ENCODE data around the gene GIPR.

DNA sequence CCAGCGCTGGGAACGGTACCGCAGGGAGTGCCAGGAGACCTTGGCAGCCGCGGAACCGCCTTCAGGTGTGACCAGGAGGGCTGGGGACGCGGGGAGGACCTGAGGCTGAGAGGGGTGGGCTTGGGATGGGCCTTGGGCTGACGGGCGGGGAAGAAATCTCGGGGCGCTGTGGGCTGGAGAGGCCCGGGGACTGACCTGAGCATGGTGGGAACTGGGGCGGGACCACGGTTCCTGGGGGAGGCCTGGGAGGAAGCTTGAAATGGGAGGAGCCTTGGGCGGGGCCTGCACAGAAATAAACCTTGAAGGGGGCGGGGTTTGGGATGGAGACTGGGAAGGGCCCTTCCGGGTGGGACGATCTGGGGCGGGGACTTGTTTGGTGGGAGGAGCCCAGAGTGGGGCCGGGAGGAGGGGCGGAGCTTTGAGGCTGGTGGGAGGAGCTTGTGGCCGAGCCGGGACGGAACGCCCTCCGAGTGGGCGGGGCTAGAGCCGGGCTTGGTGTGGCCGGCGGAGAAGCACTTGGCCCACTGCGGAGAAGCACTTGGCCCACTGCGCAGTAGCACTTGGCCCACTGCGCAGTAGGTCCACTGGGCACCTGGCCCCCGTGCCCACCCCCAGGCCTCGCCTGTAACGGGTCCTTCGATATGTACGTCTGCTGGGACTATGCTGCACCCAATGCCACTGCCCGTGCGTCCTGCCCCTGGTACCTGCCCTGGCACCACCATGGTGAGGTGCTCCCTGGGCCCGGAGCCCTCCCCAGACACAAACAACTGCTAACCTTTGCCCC, 2.8 kb downstream of the GIPR start:
- TF ChIP-seq, protein P1, sequence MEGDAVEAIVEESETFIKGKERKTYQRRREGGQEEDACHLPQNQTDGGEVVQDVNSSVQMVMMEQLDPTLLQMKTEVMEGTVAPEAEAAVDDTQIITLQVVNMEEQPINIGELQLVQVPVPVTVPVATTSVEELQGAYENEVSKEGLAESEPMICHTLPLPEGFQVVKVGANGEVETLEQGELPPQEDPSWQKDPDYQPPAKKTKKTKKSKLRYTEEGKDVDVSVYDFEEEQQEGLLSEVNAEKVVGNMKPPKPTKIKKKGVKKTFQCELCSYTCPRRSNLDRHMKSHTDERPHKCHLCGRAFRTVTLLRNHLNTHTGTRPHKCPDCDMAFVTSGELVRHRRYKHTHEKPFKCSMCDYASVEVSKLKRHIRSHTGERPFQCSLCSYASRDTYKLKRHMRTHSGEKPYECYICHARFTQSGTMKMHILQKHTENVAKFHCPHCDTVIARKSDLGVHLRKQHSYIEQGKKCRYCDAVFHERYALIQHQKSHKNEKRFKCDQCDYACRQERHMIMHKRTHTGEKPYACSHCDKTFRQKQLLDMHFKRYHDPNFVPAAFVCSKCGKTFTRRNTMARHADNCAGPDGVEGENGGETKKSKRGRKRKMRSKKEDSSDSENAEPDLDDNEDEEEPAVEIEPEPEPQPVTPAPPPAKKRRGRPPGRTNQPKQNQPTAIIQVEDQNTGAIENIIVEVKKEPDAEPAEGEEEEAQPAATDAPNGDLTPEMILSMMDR (conservative IDR thresholded peaks at IDR 0.05 in 1 of 2, IDR thresholded peaks at IDR 0.05 in 1 of 2; ENCODE audit: low read depth in 1 of 2, low read length in 2 of 2), result no peak
- no peak for TF ChIP-seq EZH2 (IDR thresholded peaks at IDR 0.05; ENCODE audit: low read length, missing control alignments)
